Erythroblast (primary cell): ENCODE results near the gene SECTM1.
A peak's percentile ranks its signal among the peaks of the same experiment; 100 is the strongest.

Experiments
- DNase-seq, 2 experiments: peaks; one replicate each; lab custom pipeline; 2025; lab: John Stamatoyannopoulos, UW
- GATA1 ChIP-seq: IDR thresholded peaks from 2 replicates; pipeline ENCODE4 v1.6.1; 2011; ENCODE audit warnings: low read depth, mild to moderate bottlenecking, control low read depth, low read length, moderate library complexity
- POLR2A ChIP-seq: IDR thresholded peaks from 2 replicates; pipeline ENCODE4 v1.6.1; 2011; ENCODE audit warnings: mild to moderate bottlenecking, low read length

The SECTM1 gene

DNA sequence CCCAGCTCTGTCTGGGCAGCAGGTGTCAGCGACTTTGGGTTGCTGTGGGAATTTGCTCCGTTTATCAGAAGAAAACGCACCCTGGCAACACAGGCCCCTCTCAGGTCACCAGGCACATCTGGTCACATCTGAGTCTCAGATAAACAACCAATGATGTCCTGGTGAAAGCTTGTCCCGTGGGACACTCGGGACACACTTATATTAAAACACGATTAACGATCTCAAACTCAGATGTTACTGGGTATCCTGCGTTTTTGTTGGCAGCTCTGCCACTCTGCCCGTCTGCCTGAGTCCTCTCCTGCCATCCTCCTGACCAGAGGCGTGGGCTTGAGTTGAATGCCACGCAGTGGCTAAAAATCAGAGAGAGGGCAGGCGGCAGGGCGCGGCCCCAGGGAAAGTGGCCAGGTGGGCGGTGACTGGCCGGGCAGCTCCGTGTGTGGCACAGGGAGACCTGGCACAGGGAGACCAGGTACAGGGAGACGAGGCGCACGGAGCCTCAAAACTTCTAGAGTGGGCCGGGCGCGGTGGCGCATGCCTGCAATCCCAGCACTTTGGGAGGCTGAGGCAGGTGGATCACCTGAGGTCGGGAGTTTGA lies 2.1 kb downstream of the SECTM1 start:
- TF ChIP-seq POLR2A (no peak), GATA1 (no peak)
- no peak for DNase-seq

DNA sequence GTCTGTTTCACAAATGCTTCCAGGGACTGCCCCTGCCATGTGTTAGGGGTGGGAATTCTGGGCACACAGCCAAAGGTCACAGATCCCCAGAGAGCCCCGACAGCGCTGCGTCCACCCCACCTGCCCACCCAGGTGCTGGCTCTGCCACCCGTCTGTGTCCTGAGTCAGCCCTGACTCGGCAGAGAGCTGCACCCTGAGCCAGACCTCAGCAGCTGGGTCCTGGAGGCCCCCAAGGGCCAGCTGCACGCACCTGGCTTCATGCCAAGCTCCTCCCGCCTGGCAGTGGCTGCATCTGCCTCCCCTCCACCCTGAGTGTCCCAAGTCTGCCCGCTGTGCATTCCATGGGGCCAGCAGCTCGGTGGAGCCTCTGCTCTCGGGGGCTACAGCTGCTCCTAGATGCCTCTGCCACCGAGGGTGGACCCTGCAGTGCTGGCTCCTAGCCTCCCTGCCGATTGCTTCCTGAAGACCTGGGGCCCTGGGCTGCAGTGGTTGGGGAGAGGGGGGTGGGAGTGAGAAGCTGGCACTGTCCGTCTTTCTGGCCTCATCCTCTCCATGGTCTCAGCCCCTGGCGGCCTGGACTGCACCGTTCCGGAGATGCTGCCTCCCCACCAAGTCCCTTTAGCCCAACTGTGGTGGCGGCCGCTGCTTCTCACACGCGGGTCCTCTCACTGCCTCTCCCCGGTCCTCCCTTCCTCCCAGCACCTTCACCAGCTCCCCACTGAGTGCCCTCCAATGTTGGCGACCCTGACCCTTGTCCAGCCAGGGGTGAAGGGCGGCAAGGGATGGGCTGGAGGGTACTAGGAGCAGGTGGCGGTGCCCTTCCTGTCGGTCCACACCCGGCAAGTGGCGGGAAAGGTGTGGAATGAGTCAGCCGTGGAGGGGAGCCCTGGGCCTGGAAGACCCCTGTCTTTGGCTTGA lies 3.0 kb downstream of the SECTM1 start:
- peak; percentile 39 to 48 for DNase-seq
- TF ChIP-seq POLR2A (no peak), GATA1 (no peak)

GRCh38 chr17:82329683-82330321 lies 3.8 kb downstream of the SECTM1 start:
- DNase-seq: no peak
- TF ChIP-seq POLR2A (no peak), GATA1 (no peak)

GRCh38 chr17:82328994-82329507 lies 4.5 kb downstream of the SECTM1 start:
- TF ChIP-seq POLR2A (no peak), GATA1 (no peak)
- DNase-seq: no peak

- no peak for TF ChIP-seq POLR2A
- TF ChIP-seq GATA1: no peak
- no peak for DNase-seq
Measured at GRCh38 chr17:82328141-82328993, 5.2 kb downstream of the SECTM1 start.

GRCh38 chr17:82327757-82328140 lies 5.8 kb downstream of the SECTM1 start:
- DNase-seq: no peak
- no peak for TF ChIP-seq POLR2A
- TF ChIP-seq GATA1: no peak

DNA sequence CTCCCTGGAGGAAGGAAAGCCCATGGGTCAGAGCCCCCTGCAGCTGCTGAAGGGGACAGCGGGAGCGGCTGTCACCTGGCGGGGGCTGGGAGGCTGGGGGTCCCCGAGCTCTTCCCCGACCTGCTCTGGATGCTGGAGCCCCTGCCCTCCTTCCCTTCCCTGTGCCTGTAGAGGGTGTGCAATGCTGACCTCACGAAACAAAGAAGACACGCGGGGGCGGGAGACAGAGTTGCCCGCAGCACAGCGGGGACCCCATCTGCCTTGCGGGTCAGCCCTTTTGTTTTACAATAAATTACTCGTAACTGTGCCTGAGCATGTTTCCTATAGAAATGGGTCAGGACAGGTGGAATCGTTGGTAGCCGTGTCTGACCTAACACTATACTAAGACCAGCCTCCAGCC lies 6.3 kb downstream of the SECTM1 start:
- TF ChIP-seq POLR2A (no peak), GATA1 (no peak)
- no peak for DNase-seq

- DNase-seq: no peak
- no peak for TF ChIP-seq GATA1
- TF ChIP-seq POLR2A: no peak
Measured at GRCh38 chr17:82325286-82326180, 8.0 kb downstream of the SECTM1 start.

GRCh38 chr17:82324566-82325285 lies 8.8 kb downstream of the SECTM1 start:
- TF ChIP-seq GATA1: no peak
- no peak for TF ChIP-seq POLR2A
- no peak for DNase-seq

GRCh38 chr17:82323514-82324234 lies 9.9 kb downstream of the SECTM1 start:
- no peak for DNase-seq
- TF ChIP-seq POLR2A (no peak), GATA1 (no peak)

GRCh38 chr17:82322526-82323453 lies 10.8 kb downstream of the SECTM1 start:
- DNase-seq: no peak
- TF ChIP-seq GATA1: no peak
- TF ChIP-seq POLR2A: no peak
